Muscle of back (tissue), 13 donors: ENCODE results near the gene CYFIP1. TPM values are rescaled to one million over a fixed set of nuclear protein-coding genes. Genes with fewer than 3 reads are reported as not detected.
"Not testable (repeated sequence)": the region's sequence is repeated elsewhere in the genome, so short reads cannot be mapped to it uniquely, and the experiment has no call there.

Experiments
- DNase-seq, 3 donors: peaks; one replicate each; pipeline versions ENCODE4 v3.0.0 to v3.0.0-alpha.2; 2013
- long read RNA-seq, 9 donors: transcript quantifications; one replicate each; lab custom pipeline, GENCODE V29; 2026
- polyA plus RNA-seq, 10 donors: library from polyadenylated mRNA; unstranded; fragments of 120-200 nt; gene quantifications; one replicate each; pipeline ENCODE4 v1.2.1, GENCODE V29; 2013; ENCODE audit not compliant: insufficient read length in 10 of 10

The CYFIP1 gene
- 10 to 100 TPM; 48.3 to 70.1 (median 55.6) TPM for polyA plus RNA-seq
- long read RNA-seq, donor 1 = 0 reads
- long read RNA-seq, donor 2, full-length matches to known transcripts = 2 of 2 reads
- long read RNA-seq, donor 2, partial matches to known transcripts = 0 of 2 reads
- long read RNA-seq, donor 2, other reads (novel, unspliced or antisense) = 0 of 2 reads
- long read RNA-seq, donor 3 = 0 reads
- long read RNA-seq, donor 4, full-length matches to known transcripts = 3 of 3 reads
- long read RNA-seq, donor 4, partial matches to known transcripts = 0 of 3 reads
- long read RNA-seq, donor 4, other reads (novel, unspliced or antisense) = 0 of 3 reads
- long read RNA-seq, donor 5, full-length matches to known transcripts = 6 of 101 reads
- long read RNA-seq, donor 5, partial matches to known transcripts = 87 of 101 reads
- long read RNA-seq, donor 5, other reads (novel, unspliced or antisense) = 8 of 101 reads
- long read RNA-seq, donor 6, full-length matches to known transcripts = 6 of 6 reads
- long read RNA-seq, donor 6, partial matches to known transcripts = 0 of 6 reads
- long read RNA-seq, donor 6, other reads (novel, unspliced or antisense) = 0 of 6 reads
- long read RNA-seq, donor 7, full-length matches to known transcripts = 2 of 13 reads
- long read RNA-seq, donor 7, partial matches to known transcripts = 11 of 13 reads
- long read RNA-seq, donor 7, other reads (novel, unspliced or antisense) = 0 of 13 reads
- long read RNA-seq, donor 8, full-length matches to known transcripts = 2 of 2 reads
- long read RNA-seq, donor 8, partial matches to known transcripts = 0 of 2 reads
- long read RNA-seq, donor 8, other reads (novel, unspliced or antisense) = 0 of 2 reads
- long read RNA-seq, donor 9, partial matches to known transcripts = 12 of 12 reads
- long read RNA-seq, donor 9, other reads (novel, unspliced or antisense) = 0 of 12 reads

- peak; percentile 82 to 95 (median 89) for DNase-seq
Measured at GRCh38 chr15:22980189-22981050, at the start of gene CYFIP1. Gene CYFIP1, minus strand, starts transcription at chr15:22980368. Its CDS starts 33,083 bp downstream, at chr15:22947285.

- DNase-seq = no peak
Measured at GRCh38 chr15:23026218-23026617, 46.0 kb upstream of the CYFIP1 start.

- DNase-seq = no peak
Measured at GRCh38 chr15:23022156-23022555, 42.0 kb upstream of the CYFIP1 start.

GRCh38 chr15:23014394-23015000 is 34.3 kb upstream of the CYFIP1 start:
- DNase-seq = no peak

DNA sequence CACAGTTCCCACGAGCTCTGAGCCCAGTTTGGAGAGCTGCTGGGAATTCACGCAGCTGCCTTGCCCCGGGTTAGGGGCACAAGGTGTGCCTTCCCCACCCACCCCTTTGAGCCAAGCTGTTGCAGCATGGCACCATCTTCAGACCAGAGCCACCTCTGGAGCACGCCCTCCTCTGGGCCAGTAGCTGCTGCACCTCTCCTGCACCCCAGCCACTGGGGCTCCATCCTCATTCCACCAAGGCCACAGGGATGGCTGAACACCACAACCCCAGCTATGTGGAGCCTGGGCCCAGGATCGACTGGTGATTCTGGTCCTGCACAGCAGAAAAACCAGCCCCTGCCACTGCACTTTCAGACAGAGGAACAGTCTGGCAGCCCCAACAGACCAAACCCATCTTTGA is 33.5 kb upstream of the CYFIP1 start:
- DNase-seq = no peak

DNA sequence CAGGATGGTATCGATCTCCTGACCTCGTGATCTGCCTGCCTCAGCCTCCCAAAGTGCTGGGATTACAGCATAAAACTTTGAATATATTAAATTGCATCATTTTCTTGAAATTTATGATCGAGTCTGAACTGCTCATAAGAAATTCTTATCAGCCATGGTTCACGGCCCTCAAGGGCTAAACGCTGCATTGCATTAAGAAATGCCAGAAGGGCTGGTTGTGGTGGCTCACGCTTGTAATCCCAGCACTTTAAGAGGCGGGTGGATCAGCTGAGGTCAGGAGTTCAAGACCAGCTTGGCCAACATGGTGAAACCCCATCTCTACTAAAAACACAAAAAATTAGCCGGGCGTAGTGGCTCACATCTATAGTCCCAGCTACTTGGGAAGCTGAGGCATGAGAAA is 32.4 kb upstream of the CYFIP1 start:
- DNase-seq = not testable (repeated sequence)

DNA sequence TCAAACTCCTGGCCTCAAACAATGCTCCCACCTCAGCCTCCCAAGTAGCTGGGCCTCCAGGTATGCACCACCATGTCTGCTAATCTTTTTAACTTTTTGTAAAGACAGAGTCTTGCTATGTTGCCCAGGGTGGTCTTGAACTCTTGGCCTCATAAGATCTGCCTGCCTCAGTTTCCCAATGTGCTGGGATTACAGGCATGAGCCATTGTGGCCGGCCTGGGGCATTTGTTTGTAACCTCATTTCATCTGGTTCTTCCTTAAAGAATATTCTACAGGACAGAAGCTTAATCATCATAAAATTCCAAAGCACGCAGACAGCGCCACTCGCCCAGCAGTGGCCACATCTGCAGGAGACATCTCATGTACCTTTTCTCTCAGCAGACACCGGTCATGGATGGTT is 23.6 kb upstream of the CYFIP1 start:
- no peak for DNase-seq

GRCh38 chr15:23002920-23003319 is 22.8 kb upstream of the CYFIP1 start:
- DNase-seq = no peak

GRCh38 chr15:22995795-22996194 is 15.6 kb upstream of the CYFIP1 start:
- no peak for DNase-seq

GRCh38 chr15:22992024-22992326 is 11.8 kb upstream of the CYFIP1 start:
- DNase-seq = no peak

GRCh38 chr15:22989576-22990477 is 9.7 kb upstream of the CYFIP1 start:
- DNase-seq = no peak

DNA sequence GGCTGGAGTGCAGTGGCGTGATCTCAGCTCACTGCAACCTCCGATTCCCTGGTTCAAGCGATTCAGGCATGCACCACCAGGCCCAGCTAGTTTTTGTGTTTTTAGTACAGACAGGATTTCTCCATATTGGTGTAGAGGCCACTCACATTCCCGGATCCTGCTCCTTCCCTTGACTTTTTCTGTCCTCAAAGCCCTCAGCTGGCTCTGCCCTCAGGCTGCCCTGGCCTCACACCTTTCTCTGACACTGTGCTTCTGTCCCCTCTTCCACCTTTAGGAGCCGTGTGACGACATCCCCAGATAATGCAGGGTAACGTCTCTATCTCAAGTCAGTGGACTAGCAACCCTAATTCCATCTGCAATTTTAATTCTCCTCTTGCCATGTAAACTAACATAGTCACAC is 8.6 kb upstream of the CYFIP1 start:
- DNase-seq = no peak

DNA sequence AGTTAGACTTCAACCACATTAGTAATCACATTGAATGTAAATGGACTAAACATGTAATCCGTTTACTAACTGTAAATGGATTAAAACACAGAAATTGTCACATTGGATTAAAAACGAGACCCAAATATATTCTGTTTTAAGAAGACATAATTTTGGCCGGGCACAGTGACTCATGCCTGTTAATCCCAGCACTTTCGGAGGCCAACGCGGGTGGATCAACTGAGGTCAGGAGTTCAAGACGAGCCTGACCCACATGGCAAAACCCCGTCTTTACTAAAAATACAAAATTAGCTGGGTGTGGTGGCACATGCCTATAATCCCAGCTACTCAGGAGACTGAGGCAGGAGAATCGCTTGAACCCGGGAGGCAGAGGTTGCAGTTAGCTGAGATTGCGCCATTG is 1.8 kb upstream of the CYFIP1 start:
- DNase-seq = not testable (repeated sequence)

DNA sequence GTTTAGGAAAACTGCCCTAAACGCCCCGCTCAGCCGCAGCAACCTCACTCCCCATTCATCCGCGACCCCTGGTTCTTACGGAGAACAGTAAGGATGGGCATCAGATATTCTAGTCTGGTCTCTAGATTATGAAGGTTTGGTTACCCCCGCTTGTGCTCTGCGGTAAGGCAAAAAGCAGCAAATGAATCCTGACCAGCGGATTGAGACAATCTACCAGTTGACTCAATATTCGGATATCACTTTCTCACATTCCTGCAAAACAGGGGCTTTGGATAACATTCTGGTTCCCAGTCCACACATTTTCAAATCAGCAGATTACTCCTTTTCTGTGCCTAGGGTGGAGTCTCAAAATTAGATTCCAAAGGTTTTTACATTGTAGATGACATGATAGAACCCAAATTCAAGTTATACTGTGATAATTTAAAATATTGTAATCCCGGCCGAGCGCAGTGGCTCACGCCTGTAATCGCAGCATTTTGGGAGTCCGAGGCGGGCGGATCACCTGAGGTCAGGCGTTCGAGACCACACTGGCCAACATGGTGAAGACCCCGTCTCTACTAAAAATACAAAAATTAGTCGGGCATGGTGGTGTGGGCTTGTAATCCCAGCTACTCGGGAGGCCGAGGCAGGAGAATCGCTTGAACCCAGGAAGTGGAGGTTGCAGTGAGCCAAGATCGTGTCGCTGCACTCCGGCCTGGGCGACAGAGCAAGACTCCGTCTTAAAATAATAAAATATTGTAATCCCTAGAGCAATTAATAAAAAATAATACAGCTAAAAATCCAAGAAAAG is 1.1 kb upstream of the CYFIP1 start:
- DNase-seq = no peak

DNA sequence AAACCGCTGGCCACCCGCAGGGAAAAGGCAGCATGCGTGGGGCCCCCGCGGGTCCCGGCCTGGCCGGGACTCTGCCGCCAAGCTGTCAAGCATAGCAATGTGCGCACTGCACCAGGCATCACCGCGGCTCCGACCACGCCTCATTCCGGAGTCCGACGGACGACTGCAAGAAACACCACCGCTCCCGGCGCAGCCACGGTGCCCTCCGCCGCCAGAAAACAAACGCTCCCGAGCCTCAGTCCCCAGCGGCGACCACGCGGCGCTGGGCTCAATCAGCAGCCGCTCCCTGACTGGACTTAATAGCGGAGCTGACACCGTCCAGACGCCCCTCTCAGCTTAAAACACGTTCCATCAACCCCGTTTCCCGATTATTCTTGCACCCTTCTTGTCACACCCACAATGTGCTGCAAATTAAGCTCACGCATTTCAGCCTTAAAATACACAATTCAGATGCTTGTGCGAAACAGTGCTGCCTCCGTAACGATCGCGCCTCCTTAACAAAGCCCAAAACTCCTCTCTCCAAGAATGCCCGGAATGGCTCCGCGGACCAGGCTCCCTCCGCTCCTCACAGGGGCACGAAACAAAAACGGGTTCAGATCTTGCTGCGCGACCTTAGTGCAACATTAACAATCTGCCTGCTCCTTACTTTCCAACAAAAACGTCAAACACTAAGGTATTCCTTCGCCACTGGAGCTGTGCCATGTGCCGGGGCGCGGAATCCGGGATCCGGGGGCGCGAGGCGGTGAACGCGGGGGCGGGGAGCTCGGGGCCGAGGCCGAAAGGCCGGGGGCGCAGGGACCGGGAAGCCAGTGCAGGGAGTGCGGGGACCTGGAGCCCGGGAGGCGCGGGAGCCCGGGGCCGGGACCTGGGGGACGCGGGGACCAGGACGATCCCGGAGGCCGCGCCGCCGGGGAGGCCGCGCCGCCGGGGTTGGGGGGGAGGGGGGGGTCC is 655 bp downstream of the CYFIP1 start:
- DNase-seq = peak in 2 of 3 donors; percentile 47 to 78

- no peak for DNase-seq
Measured at GRCh38 chr15:22978691-22979237, 1.4 kb downstream of the CYFIP1 start.

DNA sequence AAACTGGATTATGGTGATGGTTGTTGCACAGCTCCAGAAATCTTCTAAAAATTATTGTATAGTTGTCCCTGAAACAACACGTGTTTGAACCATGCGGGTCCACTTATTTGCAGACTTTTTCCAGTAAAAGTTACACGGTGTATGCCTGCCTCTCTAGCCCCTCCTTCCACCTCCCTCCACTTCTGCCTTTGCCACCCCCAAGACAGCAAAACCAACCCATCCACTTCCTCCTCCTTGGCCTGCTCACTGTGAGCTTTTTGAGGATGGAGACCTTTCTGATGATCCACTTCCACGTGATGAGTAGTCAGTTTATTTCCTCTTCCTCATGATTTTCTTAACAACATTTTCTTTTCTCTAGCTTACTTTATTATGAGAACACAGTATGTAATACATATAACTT is 5.4 kb downstream of the CYFIP1 start:
- peak in 1 of 3 donors; percentile 27 for DNase-seq

GRCh38 chr15:22973987-22974386 is 6.2 kb downstream of the CYFIP1 start:
- no peak for DNase-seq
